Gastroesophageal sphincter (tissue), 3 donors: ENCODE data around the gene BTBD2.

Experiments
- EP300 ChIP-seq: sonication (generic); formaldehyde crosslinking; IDR thresholded peaks from one replicate; pipeline ENCODE4 v1.6.1; 2017; ENCODE audit warnings: antibody characterized with exemption, mild to moderate bottlenecking
- POLR2AphosphoS5 ChIP-seq: sonication (generic); formaldehyde crosslinking; IDR thresholded peaks from one replicate; pipeline ENCODE4 v1.6.1; 2017; ENCODE audit warnings: antibody characterized with exemption
- TF ChIP-seq, protein P1 (sequence below), 4 experiments: fragments of 200-600 bp in 2 of 4; fragments of 450-650 bp in 2 of 4; sonication (generic) in 1 of 4; IDR thresholded peaks; one replicate each; pipeline ENCODE4 v1.5.1; 2017 to 2019; ENCODE audit warnings: antibody characterized with exemption in 4 of 4, mild to moderate bottlenecking in 2 of 4, moderate library complexity in 2 of 4

- TF ChIP-seq EP300 (no peak), POLR2AphosphoS5 (no peak)
- TF ChIP-seq, protein P1, sequence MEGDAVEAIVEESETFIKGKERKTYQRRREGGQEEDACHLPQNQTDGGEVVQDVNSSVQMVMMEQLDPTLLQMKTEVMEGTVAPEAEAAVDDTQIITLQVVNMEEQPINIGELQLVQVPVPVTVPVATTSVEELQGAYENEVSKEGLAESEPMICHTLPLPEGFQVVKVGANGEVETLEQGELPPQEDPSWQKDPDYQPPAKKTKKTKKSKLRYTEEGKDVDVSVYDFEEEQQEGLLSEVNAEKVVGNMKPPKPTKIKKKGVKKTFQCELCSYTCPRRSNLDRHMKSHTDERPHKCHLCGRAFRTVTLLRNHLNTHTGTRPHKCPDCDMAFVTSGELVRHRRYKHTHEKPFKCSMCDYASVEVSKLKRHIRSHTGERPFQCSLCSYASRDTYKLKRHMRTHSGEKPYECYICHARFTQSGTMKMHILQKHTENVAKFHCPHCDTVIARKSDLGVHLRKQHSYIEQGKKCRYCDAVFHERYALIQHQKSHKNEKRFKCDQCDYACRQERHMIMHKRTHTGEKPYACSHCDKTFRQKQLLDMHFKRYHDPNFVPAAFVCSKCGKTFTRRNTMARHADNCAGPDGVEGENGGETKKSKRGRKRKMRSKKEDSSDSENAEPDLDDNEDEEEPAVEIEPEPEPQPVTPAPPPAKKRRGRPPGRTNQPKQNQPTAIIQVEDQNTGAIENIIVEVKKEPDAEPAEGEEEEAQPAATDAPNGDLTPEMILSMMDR (IDR thresholded peaks at IDR 0.05) = no peak
Observed at GRCh38 chr19:2022289-2022688, 6.8 kb upstream of the BTBD2 start.
